Coronary artery (tissue), 2 donors: ENCODE data around the gene NIPBL.
"Not testable (repeated sequence)": the region's sequence is repeated elsewhere in the genome, so short reads cannot be mapped to it uniquely, and the experiment has no call there.

Experiments used
- DNase-seq: peaks from one replicate; pipeline ENCODE4 v3.0.0-alpha.2; 2017; ENCODE audit warnings: low spot score
- H3K27ac ChIP-seq, 2 donors: fragments of 200-600 bp; sonication (generic); one replicate each; pipeline ENCODE4 v1.5.1; 2016 to 2019
- H3K4me3 ChIP-seq: fragments of 200-600 bp; sonication (generic); 2 replicates; pipeline ENCODE4 v1.5.1; 2016; ENCODE audit warnings: mild to moderate bottlenecking, moderate library complexity
- TF ChIP-seq, protein P1 (sequence below): fragments of 200-600 bp; sonication (generic); IDR thresholded peaks from one replicate; pipeline ENCODE4 v1.5.1; 2019; ENCODE audit warnings: antibody characterized with exemption

The NIPBL gene

DNA sequence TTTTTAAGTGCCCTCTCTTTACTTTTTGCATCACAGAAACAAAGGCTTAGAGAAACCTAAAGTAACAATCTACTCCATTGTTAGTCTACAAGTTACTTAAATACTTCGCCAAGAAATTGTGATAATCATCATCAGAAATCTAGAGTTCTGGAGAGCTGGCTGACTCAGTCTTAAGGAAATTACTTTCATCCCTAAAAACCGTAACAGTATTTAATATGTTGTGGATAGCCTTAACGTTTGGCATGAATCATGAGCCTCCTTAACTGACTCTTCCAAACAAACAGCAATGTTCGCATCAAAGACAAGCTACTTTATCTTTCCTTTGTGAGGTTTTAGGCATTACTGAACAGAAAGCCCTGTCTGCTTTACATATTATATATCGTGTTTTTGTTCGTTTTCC, 128.7 kb downstream of the NIPBL start:
- no peak overlapping the region for H3K4me3 ChIP-seq
- TF ChIP-seq, protein P1, sequence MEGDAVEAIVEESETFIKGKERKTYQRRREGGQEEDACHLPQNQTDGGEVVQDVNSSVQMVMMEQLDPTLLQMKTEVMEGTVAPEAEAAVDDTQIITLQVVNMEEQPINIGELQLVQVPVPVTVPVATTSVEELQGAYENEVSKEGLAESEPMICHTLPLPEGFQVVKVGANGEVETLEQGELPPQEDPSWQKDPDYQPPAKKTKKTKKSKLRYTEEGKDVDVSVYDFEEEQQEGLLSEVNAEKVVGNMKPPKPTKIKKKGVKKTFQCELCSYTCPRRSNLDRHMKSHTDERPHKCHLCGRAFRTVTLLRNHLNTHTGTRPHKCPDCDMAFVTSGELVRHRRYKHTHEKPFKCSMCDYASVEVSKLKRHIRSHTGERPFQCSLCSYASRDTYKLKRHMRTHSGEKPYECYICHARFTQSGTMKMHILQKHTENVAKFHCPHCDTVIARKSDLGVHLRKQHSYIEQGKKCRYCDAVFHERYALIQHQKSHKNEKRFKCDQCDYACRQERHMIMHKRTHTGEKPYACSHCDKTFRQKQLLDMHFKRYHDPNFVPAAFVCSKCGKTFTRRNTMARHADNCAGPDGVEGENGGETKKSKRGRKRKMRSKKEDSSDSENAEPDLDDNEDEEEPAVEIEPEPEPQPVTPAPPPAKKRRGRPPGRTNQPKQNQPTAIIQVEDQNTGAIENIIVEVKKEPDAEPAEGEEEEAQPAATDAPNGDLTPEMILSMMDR, result no peak
- DNase-seq, result no peak
- H3K27ac ChIP-seq, result no peak overlapping the region

DNA sequence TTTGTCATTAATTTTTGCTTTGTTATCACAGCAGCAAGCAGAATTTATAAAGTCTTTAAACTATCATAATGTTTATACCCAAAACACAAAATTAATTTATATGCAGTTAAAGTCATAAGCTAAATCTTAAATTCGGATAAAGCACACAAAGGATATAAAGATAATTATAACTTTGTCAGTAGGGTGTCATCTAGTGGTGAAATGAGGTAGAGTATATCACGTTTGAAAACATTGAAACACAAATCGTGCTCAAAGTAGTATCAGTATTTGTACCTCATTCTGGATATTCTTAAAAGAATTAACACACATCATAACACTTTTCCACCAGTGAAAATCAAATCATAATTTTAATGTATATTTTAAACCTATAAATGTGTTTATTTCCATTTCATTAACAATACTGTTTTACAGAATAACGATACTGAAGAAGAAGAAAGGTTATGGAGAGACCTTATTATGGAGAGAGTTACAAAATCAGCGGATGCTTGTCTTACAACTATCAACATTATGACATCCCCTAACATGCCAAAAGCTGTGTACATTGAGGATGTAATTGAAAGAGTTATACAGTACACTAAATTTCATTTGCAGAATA, 129.5 kb downstream of the NIPBL start:
- Histone ChIP-seq H3K4me3 (no peak overlapping the region), H3K27ac (no peak overlapping the region)
- TF ChIP-seq, protein P1, result peak; percentile 19
- no peak for DNase-seq

DNA sequence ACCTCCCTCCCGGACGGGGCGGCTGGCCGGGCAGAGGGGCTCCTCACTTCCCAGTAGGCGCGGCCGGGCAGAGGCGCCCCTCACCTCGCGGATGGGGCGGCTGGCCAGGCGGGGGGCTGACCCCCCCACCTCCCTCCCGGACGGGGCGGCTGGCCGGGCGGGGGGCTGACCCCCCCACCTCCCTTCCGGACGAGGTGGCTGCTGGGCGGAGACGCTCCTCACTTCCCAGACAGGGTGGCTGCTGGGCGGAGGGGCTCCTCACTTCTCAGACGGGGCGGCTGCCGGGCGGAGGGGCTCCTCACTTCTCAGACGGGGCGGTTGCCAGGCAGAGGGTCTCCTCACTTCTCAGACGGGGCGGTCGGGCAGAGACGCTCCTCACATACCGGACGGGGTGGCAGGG, 136.6 kb downstream of the NIPBL start:
- DNase-seq, H3K4me3 ChIP-seq, H3K27ac ChIP-seq: not testable (repeated sequence)

DNA sequence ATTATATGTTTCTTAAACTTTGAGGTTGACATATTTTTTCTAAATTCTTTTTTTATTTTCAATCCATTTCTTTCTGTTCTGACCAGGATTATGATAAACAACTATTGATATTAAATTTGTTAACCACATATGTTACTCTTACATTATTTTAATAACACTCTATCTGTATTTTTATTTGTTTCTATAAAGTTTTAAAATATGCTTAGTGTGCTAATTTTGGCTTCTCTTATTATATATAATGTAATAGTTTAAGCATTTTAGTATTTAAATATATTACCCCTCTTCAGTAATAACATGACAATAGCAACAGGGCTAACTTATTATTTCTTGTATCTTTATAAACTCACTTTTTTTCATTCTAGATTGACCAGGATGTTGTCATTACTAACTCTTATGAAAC, 137.8 kb downstream of the NIPBL start:
- DNase-seq, result no peak
- TF ChIP-seq, protein P1, result no peak
- no peak overlapping the region for H3K4me3 ChIP-seq

DNA sequence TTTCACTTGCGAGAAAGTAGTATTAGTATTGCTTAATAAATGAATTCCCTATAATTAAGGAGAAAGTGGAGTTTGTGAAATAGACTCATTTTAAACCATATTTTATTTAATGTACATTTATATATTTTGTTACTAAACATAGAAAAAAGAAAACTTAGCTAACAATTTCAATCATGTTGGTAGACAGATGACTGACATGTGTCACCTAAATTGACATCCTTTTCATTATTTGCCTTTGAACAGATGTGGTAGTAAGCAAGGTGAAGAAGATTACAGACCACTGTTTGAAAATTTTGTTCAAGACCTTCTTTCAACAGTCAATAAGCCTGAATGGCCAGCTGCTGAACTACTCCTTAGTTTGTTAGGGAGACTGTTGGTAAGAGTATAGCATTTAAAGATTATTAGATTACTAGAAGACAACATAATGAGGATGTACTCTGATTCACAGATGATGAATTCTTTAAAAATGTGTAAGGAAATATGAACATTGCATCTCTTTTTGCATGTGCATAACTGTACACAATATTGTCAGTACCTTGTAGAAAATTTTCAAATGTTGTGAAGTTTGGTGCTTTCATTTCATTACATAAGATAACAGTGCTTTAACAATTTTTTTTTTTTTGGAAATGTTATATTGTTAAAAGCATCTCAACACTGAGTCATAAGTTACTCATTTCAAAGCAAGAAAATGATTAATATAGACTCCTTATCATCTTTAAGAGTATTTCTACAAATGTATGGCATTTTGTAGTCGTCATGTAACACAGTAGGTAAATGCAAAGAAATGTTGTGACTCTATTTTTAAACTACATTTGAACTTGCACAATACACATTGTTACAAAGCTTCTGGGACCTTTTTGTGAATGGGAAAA, 139.5 kb downstream of the NIPBL start:
- TF ChIP-seq, protein P1, result no peak
- Histone ChIP-seq H3K4me3 (no peak overlapping the region), H3K27ac (no peak overlapping the region)
- DNase-seq, result no peak

More for the DNA sequence above, 137.8 kb downstream of the NIPBL start:
- no peak overlapping the region for H3K27ac ChIP-seq

DNA sequence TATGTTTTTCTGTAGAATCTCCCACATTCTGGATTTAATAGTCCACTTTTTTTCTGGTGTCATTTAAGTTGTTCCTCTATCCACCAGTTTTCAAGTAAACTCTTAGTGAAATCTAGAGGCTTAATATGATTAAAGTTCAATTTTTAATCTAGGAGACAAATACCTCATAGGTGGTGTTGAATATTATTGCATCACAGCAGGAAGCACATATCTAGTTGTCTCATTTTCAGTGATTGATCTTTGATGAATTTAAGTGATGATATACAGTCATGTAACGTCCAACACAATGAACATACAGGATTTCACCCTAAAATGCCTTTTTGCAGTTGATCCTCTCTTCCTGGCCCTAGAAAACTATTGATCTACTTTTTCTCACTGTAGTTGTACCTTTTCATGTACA, 152.3 kb downstream of the NIPBL start:
- no peak overlapping the region for H3K4me3 ChIP-seq
- H3K27ac ChIP-seq, result no peak overlapping the region
- TF ChIP-seq, protein P1, result no peak
- no peak for DNase-seq

DNA sequence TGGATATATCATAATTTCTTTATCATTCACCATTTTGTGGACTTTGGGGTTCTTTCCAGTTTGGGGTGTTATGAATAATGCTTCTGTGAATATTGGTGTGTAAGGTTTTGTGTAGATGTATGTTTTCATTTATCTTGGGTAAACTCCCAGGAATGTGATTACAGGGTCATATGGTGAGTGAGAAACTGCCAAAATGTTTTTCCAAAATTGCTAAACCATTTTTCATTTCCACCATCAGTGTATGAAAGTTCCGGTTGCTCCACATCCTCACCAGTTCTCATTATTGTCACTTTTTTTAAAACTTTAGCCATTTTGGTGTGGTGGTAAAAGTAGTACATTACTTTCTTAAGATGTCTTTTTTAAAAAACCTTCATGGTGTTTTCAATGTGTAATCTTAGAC, 152.9 kb downstream of the NIPBL start:
- Histone ChIP-seq H3K4me3 (no peak overlapping the region), H3K27ac (no peak overlapping the region)
- DNase-seq, result no peak
- TF ChIP-seq, protein P1, result no peak
